Stimulated activated CD4-positive, alpha-beta T cell treated with anti-CD3 and anti-CD28 coated beads, Interleukin-4, amount 100 ng/mL, for 48 hours (primary cell): ENCODE data around the gene PLCXD1.
"Not testable (repeated sequence)": the region's sequence is repeated elsewhere in the genome, so short reads cannot be mapped to it uniquely, and the experiment has no call there.

Experiments
- DNase-seq, 2 donors: peaks; one replicate each; pipeline ENCODE4 v3.0.0-alpha.2; 2020; ENCODE audit warnings: low read depth in 2 of 2

Gene PLCXD1

GRCh38 chrX:281166-281999 lies at the start of gene PLCXD1:
Gene PLCXD1 (plus strand): TSS chrX:281381. CDS start chrX:284188, 2,807 bp downstream.
- DNase-seq, result no peak

GRCh38 chrX:231637-232277 lies 49.4 kb upstream of the PLCXD1 start:
- DNase-seq, result not testable (repeated sequence)

- DNase-seq, result not testable (repeated sequence)
Measured at GRCh38 chrX:232278-232655, 48.9 kb upstream of the PLCXD1 start.

- DNase-seq, result not testable (repeated sequence)
Measured at GRCh38 chrX:236201-236600, 45.0 kb upstream of the PLCXD1 start.

- no peak for DNase-seq
Measured at GRCh38 chrX:250965-251364, 30.2 kb upstream of the PLCXD1 start.

GRCh38 chrX:251396-252243 lies 29.6 kb upstream of the PLCXD1 start:
- not testable (repeated sequence) for DNase-seq

GRCh38 chrX:252244-252956 lies 28.8 kb upstream of the PLCXD1 start:
- DNase-seq, result no peak

GRCh38 chrX:252957-253291 lies 28.3 kb upstream of the PLCXD1 start:
- DNase-seq, result no peak

- no peak for DNase-seq
Measured at GRCh38 chrX:253451-254297, 27.5 kb upstream of the PLCXD1 start.

- no peak for DNase-seq
Measured at GRCh38 chrX:254630-255215, 26.5 kb upstream of the PLCXD1 start.

- DNase-seq, result no peak
Measured at GRCh38 chrX:255923-256331, 25.3 kb upstream of the PLCXD1 start.

- not testable (repeated sequence) for DNase-seq
Measured at GRCh38 chrX:257054-257453, 24.1 kb upstream of the PLCXD1 start.

- no peak for DNase-seq
Measured at GRCh38 chrX:257681-258289, 23.4 kb upstream of the PLCXD1 start.

- DNase-seq, result no peak
Measured at GRCh38 chrX:258291-259040, 22.7 kb upstream of the PLCXD1 start.

GRCh38 chrX:259692-260355 lies 21.4 kb upstream of the PLCXD1 start:
- DNase-seq, result no peak

GRCh38 chrX:261167-261918 lies 19.8 kb upstream of the PLCXD1 start:
- no peak for DNase-seq

GRCh38 chrX:261919-262352 lies 19.2 kb upstream of the PLCXD1 start:
- DNase-seq, result no peak

- DNase-seq, result no peak
Measured at GRCh38 chrX:262381-262909, 18.7 kb upstream of the PLCXD1 start.
